ENCODE results near the gene GPR82.
A peak's percentile ranks its signal among the peaks of the same experiment; 100 is the strongest.
"Not testable (repeated sequence)": the region's sequence is repeated elsewhere in the genome, so short reads cannot be mapped to it uniquely, and the experiment has no call there.

Gene GPR82

GRCh38 chrX:41718481-41719235, 5.3 kb upstream of the GPR82 start:
- DNase-seq (ENCODE audit: low read depth) = peak; percentile 86

- DNase-seq (ENCODE audit: low read depth) = not testable (repeated sequence)
These were observed 4.4 kb upstream of the GPR82 start for GRCh38 chrX:41719610-41720009.

- DNase-seq (ENCODE audit: low read depth) = peak; percentile 60
These were observed 3.7 kb upstream of the GPR82 start for GRCh38 chrX:41720125-41720779.

GRCh38 chrX:41721590-41721989, 2.4 kb upstream of the GPR82 start:
- DNase-seq (ENCODE audit: low read depth) = no peak

- DNase-seq (ENCODE audit: low read depth) = no peak
These were observed 1.8 kb upstream of the GPR82 start for GRCh38 chrX:41722214-41722613.

- DNase-seq (ENCODE audit: low read depth) = peak; percentile 68
These were observed 964 bp upstream of the GPR82 start for GRCh38 chrX:41722816-41723618.

- no peak for DNase-seq (ENCODE audit: low read depth)
These were observed 4.1 kb downstream of the GPR82 start for GRCh38 chrX:41728125-41728524.

- peak; percentile 84 for DNase-seq (ENCODE audit: low read depth)
These were observed 6.1 kb downstream of the GPR82 start for GRCh38 chrX:41730081-41730480.

GRCh38 chrX:41732260-41732659, 8.3 kb downstream of the GPR82 start:
- no peak for DNase-seq (ENCODE audit: low read depth)

- no peak for DNase-seq (ENCODE audit: low read depth)
These were observed 10.0 kb downstream of the GPR82 start for GRCh38 chrX:41733939-41734338.

- DNase-seq (ENCODE audit: low read depth) = peak; percentile 19
These were observed 10.5 kb downstream of the GPR82 start for GRCh38 chrX:41734530-41734929.

- DNase-seq (ENCODE audit: low read depth) = no peak
These were observed 13.1 kb downstream of the GPR82 start for GRCh38 chrX:41737065-41737464.

GRCh38 chrX:41739871-41740270, 15.9 kb downstream of the GPR82 start:
- no peak for DNase-seq (ENCODE audit: low read depth)

- no peak for DNase-seq (ENCODE audit: low read depth)
These were observed 26.7 kb downstream of the GPR82 start for GRCh38 chrX:41750716-41751115.

- DNase-seq (ENCODE audit: low read depth) = no peak
These were observed 34.4 kb downstream of the GPR82 start for GRCh38 chrX:41758401-41758800.

- peak; percentile 42 for DNase-seq (ENCODE audit: low read depth)
These were observed 35.8 kb downstream of the GPR82 start for GRCh38 chrX:41759817-41760216.

- DNase-seq (ENCODE audit: low read depth) = no peak
These were observed 37.2 kb downstream of the GPR82 start for GRCh38 chrX:41761169-41761568.

GRCh38 chrX:41761702-41762101, 37.7 kb downstream of the GPR82 start:
- no peak for DNase-seq (ENCODE audit: low read depth)

GRCh38 chrX:41779030-41779564, 55.1 kb downstream of the GPR82 start:
- peak; percentile 80 for DNase-seq (ENCODE audit: low read depth)

Data from amniotic epithelial cell (primary cell).